Measurements from ENCODE around the gene DAP3.

DNA sequence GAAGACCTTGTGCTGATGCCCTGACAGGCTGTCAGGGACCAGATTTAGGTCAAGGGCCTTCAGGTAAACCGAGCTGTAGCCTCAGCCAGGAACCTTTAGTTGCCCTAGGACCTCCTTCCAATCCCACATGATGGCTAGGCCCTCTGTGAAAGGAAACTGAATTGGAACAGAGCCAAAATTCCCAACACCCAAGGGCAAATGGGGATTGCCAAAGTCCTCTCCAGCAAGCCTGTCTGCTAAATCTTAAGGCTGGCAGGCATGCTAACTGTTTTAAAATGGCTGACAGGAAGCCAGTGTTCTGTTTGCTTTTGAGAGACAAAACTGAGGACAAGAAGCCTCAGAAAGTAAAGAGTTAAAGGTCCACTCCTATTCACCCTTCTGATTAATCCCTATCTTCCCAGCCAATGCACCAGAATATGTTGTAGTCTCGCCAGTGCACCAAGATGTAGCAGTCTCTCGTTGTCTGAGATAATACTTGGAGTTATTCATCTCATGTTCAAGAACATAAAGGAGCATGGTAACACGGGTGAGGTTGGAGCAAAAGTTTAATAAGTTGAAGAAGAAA lies 43.8 kb upstream of the DAP3 start:
- TF ChIP-seq REPIN1 (tag by site-specific recombination; IDR thresholded peaks at IDR 0.05; ENCODE audit: low read depth) (no peak), ZNF292 (tag by site-specific recombination; IDR thresholded peaks at IDR 0.05; ENCODE audit: borderline replicate concordance, low read depth) (no peak)
- TF ChIP-seq, protein P1, sequence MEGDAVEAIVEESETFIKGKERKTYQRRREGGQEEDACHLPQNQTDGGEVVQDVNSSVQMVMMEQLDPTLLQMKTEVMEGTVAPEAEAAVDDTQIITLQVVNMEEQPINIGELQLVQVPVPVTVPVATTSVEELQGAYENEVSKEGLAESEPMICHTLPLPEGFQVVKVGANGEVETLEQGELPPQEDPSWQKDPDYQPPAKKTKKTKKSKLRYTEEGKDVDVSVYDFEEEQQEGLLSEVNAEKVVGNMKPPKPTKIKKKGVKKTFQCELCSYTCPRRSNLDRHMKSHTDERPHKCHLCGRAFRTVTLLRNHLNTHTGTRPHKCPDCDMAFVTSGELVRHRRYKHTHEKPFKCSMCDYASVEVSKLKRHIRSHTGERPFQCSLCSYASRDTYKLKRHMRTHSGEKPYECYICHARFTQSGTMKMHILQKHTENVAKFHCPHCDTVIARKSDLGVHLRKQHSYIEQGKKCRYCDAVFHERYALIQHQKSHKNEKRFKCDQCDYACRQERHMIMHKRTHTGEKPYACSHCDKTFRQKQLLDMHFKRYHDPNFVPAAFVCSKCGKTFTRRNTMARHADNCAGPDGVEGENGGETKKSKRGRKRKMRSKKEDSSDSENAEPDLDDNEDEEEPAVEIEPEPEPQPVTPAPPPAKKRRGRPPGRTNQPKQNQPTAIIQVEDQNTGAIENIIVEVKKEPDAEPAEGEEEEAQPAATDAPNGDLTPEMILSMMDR (tag by site-specific recombination; IDR thresholded peaks at IDR 0.05), result no peak
- TF ChIP-seq, protein P2, sequence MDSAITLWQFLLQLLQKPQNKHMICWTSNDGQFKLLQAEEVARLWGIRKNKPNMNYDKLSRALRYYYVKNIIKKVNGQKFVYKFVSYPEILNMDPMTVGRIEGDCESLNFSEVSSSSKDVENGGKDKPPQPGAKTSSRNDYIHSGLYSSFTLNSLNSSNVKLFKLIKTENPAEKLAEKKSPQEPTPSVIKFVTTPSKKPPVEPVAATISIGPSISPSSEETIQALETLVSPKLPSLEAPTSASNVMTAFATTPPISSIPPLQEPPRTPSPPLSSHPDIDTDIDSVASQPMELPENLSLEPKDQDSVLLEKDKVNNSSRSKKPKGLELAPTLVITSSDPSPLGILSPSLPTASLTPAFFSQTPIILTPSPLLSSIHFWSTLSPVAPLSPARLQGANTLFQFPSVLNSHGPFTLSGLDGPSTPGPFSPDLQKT (IDR thresholded peaks at IDR 0.05; ENCODE audit: borderline replicate concordance, low read depth, low read length), result no peak
